ENCODE results near the gene CTIF.
"Not testable (repeated sequence)": the region's sequence is repeated elsewhere in the genome, so short reads cannot be mapped to it uniquely, and the experiment has no call there.

- TF ChIP-seq EZH2 (IDR thresholded peaks at IDR 0.05); FOXP2 (optimal IDR thresholded peaks at IDR 0.05; ENCODE audit: control extremely low read depth, extremely low read length, insufficient read depth): not testable (repeated sequence)
Measured at GRCh38 chr18:48870926-48871325, 332.1 kb downstream of the CTIF start.
